ENCODE measurements around the gene RPS6KL1.

Gene RPS6KL1

GRCh38 chr14:74881431-74882102, 41.5 kb downstream of the RPS6KL1 start, which contains the start of gene DLST (continued):
- TF ChIP-seq ZNF18 (tag by site-specific recombination; IDR thresholded peaks at IDR 0.05) (no peak), GFI1B (tag by site-specific recombination; IDR thresholded peaks at IDR 0.05) (no peak), TRIM28 (IDR thresholded peaks at IDR 0.05; ENCODE audit: borderline replicate concordance, low read length) (peak; percentile 83; the same call in 1 of the 2 replicates), ZNF830 (tag by site-specific recombination; IDR thresholded peaks at IDR 0.05; ENCODE audit: low read depth) (no peak), SP2 (tag by site-specific recombination; IDR thresholded peaks at IDR 0.05) (peak; percentile 88), ZNF169 (tag by site-specific recombination; IDR thresholded peaks at IDR 0.05) (no peak), KLF7 (tag by site-specific recombination; IDR thresholded peaks at IDR 0.05; ENCODE audit: borderline replicate concordance) (peak; percentile 61), ZSCAN23 (tag by site-specific recombination; IDR thresholded peaks at IDR 0.05) (0 out of 2 replicates have a peak, but pooled peaks have one; percentile 63), ZNF629 (tag by site-specific recombination; IDR thresholded peaks at IDR 0.05) (peak; percentile 65; the same call in 1 of the 2 replicates), ZNF580 (tag by site-specific recombination; IDR thresholded peaks at IDR 0.05) (peak; percentile 99), KLF8 (tag by site-specific recombination; IDR thresholded peaks at IDR 0.05) (peak; percentile 79), ZNF670 (tag by site-specific recombination; IDR thresholded peaks at IDR 0.05; ENCODE audit: low read depth) (no peak), ZNF776 (tag by site-specific recombination; IDR thresholded peaks at IDR 0.05; ENCODE audit: borderline replicate concordance) (no peak), PRDM4 (tag by site-specific recombination; IDR thresholded peaks at IDR 0.05) (peak; percentile 27; the same call in 1 of the 2 replicates), ZNF2 (tag by site-specific recombination; IDR thresholded peaks at IDR 0.05) (peak; percentile 88), ZNF133 (tag by site-specific recombination; IDR thresholded peaks at IDR 0.05) (no peak), ZNF621 (tag by site-specific recombination; IDR thresholded peaks at IDR 0.05) (no peak), ZBTB49 (tag by site-specific recombination; IDR thresholded peaks at IDR 0.05; ENCODE audit: low read depth) (no peak), ZNF114 (tag by site-specific recombination; IDR thresholded peaks at IDR 0.05) (no peak), ZSCAN18 (tag by site-specific recombination; IDR thresholded peaks at IDR 0.05) (no peak), ZNF791 (tag by site-specific recombination; IDR thresholded peaks at IDR 0.05) (no peak), ZNF571 (tag by site-specific recombination; IDR thresholded peaks at IDR 0.05) (no peak), ZFHX2 (tag by site-specific recombination; conservative IDR thresholded peaks at IDR 0.05) (peak; percentile 37), BCL11A (tag by site-specific recombination; IDR thresholded peaks at IDR 0.05; ENCODE audit: low read depth) (no peak), KLF9 (tag by site-specific recombination; IDR thresholded peaks at IDR 0.05; ENCODE audit: low read depth) (no peak), ZNF248 (tag by site-specific recombination; IDR thresholded peaks at IDR 0.05) (no peak), ZNF701 (tag by site-specific recombination; IDR thresholded peaks at IDR 0.05) (no peak), BCL11B (tag by site-specific recombination; IDR thresholded peaks at IDR 0.05; ENCODE audit: low read depth) (peak; percentile 43; the same call in 1 of the 2 replicates), CTCF (tag by site-specific recombination; IDR thresholded peaks at IDR 0.05) (0 out of 2 replicates have a peak, but pooled peaks have one; percentile 22), ZNF157 (tag by site-specific recombination; IDR thresholded peaks at IDR 0.05) (no peak), WT1 (tag by site-specific recombination; IDR thresholded peaks at IDR 0.05) (0 out of 2 replicates have a peak, but pooled peaks have one; percentile 9), FEZF1 (tag by site-specific recombination; IDR thresholded peaks at IDR 0.05) (no peak)
